ENCODE data around the gene SIGLECL1.
"Not testable (repeated sequence)": the region's sequence is repeated elsewhere in the genome, so short reads cannot be mapped to it uniquely, and the experiment has no call there.

Gene SIGLECL1

GRCh38 chr19:51250786-51251467 lies at the start of gene SIGLECL1:
TSS of gene SIGLECL1 (plus strand) at chr19:51251080. CDS start at chr19:51264073, 12,993 bp downstream.
- DNase-seq = no peak

- DNase-seq = no peak
These were observed 49.2 kb upstream of the SIGLECL1 start for GRCh38 chr19:51201712-51202111.

DNA sequence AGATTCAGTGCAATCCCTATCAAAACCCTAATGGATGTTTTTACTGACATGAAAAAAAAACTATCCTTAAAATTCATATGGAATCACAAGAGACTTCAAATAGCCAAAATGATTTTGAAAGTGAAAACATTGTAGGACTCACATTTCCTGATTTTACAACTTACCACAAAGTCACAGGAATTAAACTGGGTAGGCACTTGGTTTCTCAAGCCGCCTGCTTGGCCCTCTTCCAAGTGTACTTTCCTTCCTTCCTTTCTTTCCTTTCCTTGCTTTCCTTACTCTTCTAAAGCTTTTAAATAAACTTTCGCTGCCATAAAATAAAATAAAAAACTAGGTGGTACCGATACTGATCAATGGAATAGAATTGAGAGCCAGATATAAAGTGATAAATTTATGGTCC lies 47.0 kb upstream of the SIGLECL1 start:
- no peak for DNase-seq

GRCh38 chr19:51204321-51204720 lies 46.6 kb upstream of the SIGLECL1 start:
- no peak for DNase-seq

GRCh38 chr19:51207747-51208146 lies 43.1 kb upstream of the SIGLECL1 start:
- no peak for DNase-seq

DNA sequence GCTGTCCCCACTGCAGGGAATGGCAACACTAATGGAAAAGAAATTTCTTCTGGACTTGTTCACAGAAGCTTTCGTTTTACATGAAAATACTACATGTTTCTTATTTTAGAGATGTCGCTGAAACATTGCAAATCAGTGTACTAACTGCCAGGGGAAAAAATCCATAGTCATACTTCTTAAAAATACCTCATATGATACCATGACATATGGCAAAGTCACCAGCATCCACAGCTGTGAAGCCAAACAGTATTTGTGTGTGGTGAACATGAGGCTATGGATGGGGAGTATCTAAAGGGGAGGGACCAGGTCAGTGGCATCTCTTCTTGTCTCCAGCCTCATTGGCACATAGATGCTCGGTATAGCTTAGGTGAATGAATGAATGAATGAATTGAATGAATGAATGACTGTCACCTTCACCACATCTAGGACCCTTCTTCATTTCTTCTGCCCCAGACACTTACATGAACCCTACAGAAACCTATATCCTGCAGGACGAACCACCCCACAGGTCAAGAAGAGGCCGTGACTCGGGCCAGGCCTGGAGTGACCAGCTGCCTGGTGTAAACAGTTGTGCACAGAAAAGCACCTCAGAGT lies 40.6 kb upstream of the SIGLECL1 start:
- no peak for DNase-seq

- peak; percentile 27 for DNase-seq
These were observed 40.0 kb upstream of the SIGLECL1 start for GRCh38 chr19:51210874-51211361.

DNA sequence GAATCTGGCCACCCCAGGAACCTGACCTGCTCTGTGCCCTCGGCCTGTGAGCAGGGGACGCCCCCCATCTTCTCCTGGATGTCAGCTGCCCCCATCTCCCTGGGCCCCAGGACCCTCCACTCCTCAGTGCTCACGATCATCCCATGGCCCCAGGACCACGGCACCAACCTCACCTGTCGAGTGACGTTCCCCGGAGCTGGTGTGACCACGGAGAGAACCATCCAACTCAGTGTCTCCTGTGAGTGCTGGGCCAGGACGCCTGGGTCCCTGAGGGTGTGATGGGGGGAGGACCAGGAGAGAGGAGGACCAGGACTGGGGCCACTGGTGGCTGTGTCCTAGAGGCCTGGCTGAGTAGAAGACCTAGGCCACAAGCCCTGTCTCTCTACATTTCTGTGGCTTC lies 39.0 kb upstream of the SIGLECL1 start:
- no peak for DNase-seq

- DNase-seq = no peak
These were observed 31.6 kb upstream of the SIGLECL1 start for GRCh38 chr19:51219307-51219706.

DNA sequence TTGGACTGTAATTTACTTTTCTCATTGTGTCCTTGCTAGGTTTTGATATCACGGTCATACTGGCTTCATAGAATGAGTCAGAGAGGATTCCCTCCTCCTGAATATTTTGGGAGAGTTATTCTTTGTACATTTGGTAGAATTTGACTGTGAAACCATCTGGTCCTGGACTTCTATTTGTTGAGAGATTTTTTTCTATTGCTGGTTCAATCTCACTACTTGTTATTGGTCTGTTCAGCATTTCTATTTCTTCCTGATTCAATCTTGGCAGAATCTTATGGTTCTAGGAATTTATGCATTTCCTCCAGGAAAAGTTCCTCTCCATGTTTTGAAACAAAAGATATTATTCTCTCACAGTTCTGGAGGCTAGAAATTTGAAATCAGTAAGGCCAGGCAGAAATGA lies 30.9 kb upstream of the SIGLECL1 start:
- DNase-seq = no peak

DNA sequence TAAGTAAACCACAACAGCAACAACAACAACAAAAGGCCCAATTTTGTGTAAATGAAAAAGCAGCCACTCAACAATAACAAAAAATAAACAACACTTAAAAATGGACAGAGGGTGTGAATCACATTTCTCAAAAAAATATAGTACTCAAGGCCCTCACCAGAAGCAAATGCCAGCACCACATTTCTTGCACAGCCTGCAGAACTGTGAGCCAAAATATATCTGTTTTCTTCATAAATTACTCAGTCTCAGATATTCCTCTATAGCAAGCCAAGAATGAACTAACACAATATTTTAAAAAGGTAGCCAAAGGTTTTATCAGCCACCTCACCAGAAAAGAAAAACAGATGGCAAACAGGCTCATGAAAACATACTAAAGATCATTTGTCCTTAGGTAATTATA lies 29.9 kb upstream of the SIGLECL1 start:
- no peak for DNase-seq

- no peak for DNase-seq
These were observed 26.7 kb upstream of the SIGLECL1 start for GRCh38 chr19:51224163-51224641.

DNA sequence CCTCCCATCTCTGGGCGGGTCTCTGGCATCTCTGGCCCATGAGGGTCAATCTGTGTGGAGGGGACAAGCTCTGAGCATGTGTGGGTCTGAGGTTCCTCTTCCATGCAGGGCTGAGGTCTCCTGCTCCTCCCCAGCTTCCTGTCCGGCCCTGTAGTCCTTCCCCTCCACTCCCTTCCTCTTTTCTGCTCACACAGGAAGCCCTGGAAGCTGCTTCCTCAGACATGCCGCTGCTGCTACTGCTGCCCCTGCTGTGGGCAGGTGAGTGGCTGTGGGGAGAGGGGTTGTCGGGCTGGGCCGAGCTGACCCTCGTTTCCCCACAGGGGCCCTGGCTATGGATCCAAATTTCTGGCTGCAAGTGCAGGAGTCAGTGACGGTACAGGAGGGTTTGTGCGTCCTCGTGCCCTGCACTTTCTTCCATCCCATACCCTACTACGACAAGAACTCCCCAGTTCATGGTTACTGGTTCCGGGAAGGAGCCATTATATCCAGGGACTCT lies 25.9 kb upstream of the SIGLECL1 start, which contains the start of gene CD33:
CD33 (plus strand) TSS at position 183 of the 496 bp plus-strand sequence; CDS start at position 222, 39 bp downstream.
- DNase-seq = not testable (repeated sequence)

- DNase-seq = no peak
These were observed 24.8 kb upstream of the SIGLECL1 start for GRCh38 chr19:51226067-51226466.

GRCh38 chr19:51227326-51227725 lies 23.6 kb upstream of the SIGLECL1 start:
- no peak for DNase-seq

DNA sequence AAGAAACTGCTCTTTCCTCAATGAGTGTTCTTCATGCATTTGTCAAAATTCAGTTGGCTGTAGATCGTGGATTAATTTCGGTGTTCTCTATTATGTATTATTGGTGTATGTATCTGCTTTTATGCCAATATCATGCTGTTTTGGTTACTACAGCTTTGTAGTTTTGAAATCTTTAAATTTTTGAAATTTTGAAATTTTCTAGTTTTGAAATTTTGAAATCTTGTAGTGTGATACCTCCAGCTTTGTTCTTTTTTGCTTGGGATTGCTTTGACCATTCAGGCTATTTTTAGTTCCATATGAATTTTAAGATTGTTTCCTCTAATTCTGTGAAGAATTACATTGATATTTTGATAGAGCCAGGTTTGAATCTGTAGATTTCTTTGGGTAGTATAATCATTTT lies 22.9 kb upstream of the SIGLECL1 start:
- no peak for DNase-seq

- no peak for DNase-seq
These were observed 10.0 kb upstream of the SIGLECL1 start for GRCh38 chr19:51240866-51241265.

DNA sequence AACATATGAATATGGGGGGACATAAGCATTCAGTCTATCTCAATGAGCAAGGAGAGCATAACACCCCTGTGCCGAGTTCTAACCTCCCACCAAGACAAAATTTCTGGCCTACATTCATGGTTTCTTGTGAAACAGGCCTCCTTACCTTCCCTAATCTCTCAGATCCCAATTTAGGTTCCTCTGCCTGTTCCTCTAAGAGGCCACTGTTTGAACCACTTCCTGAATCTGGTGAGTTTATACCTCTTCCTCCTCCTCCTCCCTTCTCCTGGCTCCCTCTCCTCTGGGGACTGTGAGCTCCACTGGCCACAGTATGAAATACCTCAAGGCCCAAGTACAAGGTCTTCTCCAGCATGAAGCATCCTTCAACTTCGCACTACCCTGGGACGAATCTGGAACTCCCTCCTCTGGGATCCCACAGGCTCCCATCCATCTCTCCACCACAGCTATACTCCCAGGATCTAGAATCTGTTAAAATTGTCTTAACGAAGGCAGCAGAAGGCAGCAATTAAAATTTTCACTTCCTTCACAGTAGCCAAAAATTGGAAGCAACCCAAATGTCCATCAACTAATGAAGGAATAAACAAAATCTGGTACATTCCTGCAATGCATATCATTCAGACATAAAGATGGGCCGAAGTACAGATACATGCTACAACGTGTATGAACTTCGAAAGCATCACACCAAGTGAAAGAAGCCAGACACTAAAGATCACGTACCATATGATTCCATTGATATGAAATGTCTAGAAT lies 7.8 kb upstream of the SIGLECL1 start:
- DNase-seq = no peak

- DNase-seq = peak; percentile 35
These were observed 4.7 kb upstream of the SIGLECL1 start for GRCh38 chr19:51246164-51246552.

DNA sequence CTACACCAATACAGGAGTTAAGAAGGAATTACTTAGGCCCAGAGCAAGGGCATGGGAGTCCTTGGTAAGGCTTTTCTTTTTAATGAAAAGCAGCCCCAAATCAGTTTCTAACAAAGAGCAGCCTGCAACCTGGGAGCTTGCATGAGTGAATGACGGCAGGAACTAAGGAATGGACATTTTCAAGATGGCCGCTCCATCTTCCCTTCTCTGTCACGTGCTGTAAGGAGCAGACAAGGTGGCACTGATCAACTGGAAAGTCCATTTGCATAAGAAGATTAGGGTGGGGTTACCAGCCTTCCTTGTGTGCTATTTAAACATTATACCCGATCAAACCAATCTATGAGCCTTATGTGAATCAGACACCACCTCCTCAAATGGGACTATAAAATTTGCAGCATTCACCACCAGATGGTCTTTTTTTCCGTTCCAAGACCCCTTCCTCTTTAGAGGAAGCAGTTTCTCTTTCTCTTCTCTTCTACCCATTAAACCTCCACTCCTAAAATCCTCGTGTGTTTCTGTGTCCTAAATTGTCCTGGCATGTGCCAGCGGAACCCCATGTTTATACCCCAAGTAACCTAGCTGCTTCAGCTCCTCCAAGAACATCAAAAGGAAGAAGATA lies 2.8 kb upstream of the SIGLECL1 start:
- DNase-seq = no peak

DNA sequence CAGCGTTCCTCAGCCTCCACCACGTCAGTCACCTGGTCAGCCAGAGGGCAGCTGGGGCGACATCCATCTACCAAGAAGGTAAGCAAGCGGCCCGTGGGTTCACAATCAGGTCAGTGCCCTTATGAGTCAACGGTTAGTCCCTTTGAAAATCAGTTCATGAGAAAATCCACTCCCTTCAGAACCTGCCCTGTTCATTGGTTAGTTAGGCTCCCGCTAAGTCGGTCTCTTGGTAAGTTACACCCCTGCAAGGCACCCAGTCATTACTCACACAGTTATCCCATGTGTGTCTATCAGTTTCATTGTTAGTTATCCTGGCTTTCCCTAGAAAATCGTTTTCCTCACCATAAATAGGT lies 564 bp downstream of the SIGLECL1 start:
- no peak for DNase-seq

GRCh38 chr19:51252306-51253079 lies 1.6 kb downstream of the SIGLECL1 start:
- DNase-seq = no peak
